WTC11 (cell line): ENCODE data around the gene PDE6G. TPM values are rescaled to one million over a fixed set of nuclear protein-coding genes. Genes with fewer than 3 reads are reported as not detected.

Experiments used
- microRNA-seq: library from miRNA; unstranded; fragments of <30 nt; microRNA quantifications from one replicate; pipeline ENCODE4 v1.2.0, GENCODE V29; 2022; ENCODE audit warnings: borderline number of aligned reads
- total RNA-seq: library from RNA; stranded (reverse); gene quantifications from 3 replicates; pipeline ENCODE4 v1.2.3, GENCODE V29; 2021

The PDE6G gene
- total RNA-seq, 1 experiment from 2014 or later, result 4.4 TPM

Small RNAs within 50 kb of the gene (microRNA-seq; reads per million reads assigned to microRNA genes)
- gene MIR6786, result not detected

Other genes with a start within 250 kb of the PDE6G start
- 3,338 to 3,455 TPM (median 3,348 TPM) in 3 replicates for gene ACTG1, start 143.7 kb downstream of the PDE6G start, total RNA-seq
- 0.31 to 0.89 TPM (median 0.46 TPM) in 3 replicates for gene FSCN2, start 128.2 kb downstream of the PDE6G start, total RNA-seq
- 44.7 to 54.7 TPM (median 47.8 TPM) in 3 replicates for gene FAAP100, start 104.2 kb downstream of the PDE6G start, total RNA-seq
- gene NPLOC4, start 19.4 kb downstream of the PDE6G start, total RNA-seq, result 80.3 to 89.2 TPM (median 83.5 TPM) in 3 replicates
- 1.5 to 3.0 TPM (median 2.4 TPM) in 3 replicates for gene TSPAN10, start 19.3 kb downstream of the PDE6G start, total RNA-seq
- 47.0 to 49.6 TPM (median 48.1 TPM) in 3 replicates for gene OXLD1, start 10.1 kb upstream of the PDE6G start, total RNA-seq
- 34.3 to 36.8 TPM (median 35.2 TPM) in 3 replicates for gene CCDC137, start 10.2 kb upstream of the PDE6G start, total RNA-seq
- gene ARL16, start 27.3 kb upstream of the PDE6G start, total RNA-seq, result 44.7 to 46.7 TPM (median 45.4 TPM) in 3 replicates
- gene HGS, start 27.5 kb upstream of the PDE6G start, total RNA-seq, result 83.7 to 113 TPM (median 90.8 TPM) in 3 replicates
- gene MRPL12, start 46.8 kb upstream of the PDE6G start, total RNA-seq, result 134 to 139 TPM (median 136 TPM) in 3 replicates
- gene SLC25A10, start 55.7 kb upstream of the PDE6G start, total RNA-seq, result 34.0 to 38.7 TPM (median 37.9 TPM) in 3 replicates
- 0.85 to 1.4 TPM (median 1.4 TPM) in 3 replicates for gene GCGR, start 147.6 kb upstream of the PDE6G start, total RNA-seq
- gene MCRIP1, start 176.7 kb upstream of the PDE6G start, total RNA-seq, result 126 to 144 TPM (median 131 TPM) in 3 replicates
- not detected in 3 replicates for gene PPP1R27, start 178.5 kb upstream of the PDE6G start, total RNA-seq
- 343 to 380 TPM (median 360 TPM) in 3 replicates for gene P4HB, start 204.0 kb upstream of the PDE6G start, total RNA-seq
- 200 to 247 TPM (median 203 TPM) in 3 replicates for gene ARHGDIA, start 214.8 kb upstream of the PDE6G start, total RNA-seq
- gene ALYREF, start 235.0 kb upstream of the PDE6G start, total RNA-seq, result 172 to 212 TPM (median 174 TPM) in 3 replicates
- 217 to 249 TPM (median 245 TPM) in 3 replicates for gene ANAPC11, start 235.2 kb upstream of the PDE6G start, total RNA-seq
- 1.9 to 2.1 TPM (median 1.9 TPM) in 3 replicates for gene NPB, start 245.7 kb upstream of the PDE6G start, total RNA-seq